Dermis microvascular lymphatic vessel endothelial cell (primary cell): ENCODE data around the gene SRMS. TPM values are rescaled to one million over a fixed set of nuclear protein-coding genes. Genes with fewer than 3 reads are reported as not detected.
"Not testable (repeated sequence)": the region's sequence is repeated elsewhere in the genome, so short reads cannot be mapped to it uniquely, and the experiment has no call there.

Source experiments
- DNase-seq, 2 donors: peaks; one replicate each; pipeline versions ENCODE4 v3.0.0 to v3.0.0-alpha.2; 2010; ENCODE audit warnings: low read depth in 2 of 2
- total RNA-seq: library from RNA; depleted of rRNA; stranded (reverse); fragments of >200 nt; gene quantifications from 2 replicates; pipeline ENCODE4 v1.2.1, GENCODE V29; 2014

Gene SRMS
- total RNA-seq, 1 donor from 2014 or later: not detected

DNA sequence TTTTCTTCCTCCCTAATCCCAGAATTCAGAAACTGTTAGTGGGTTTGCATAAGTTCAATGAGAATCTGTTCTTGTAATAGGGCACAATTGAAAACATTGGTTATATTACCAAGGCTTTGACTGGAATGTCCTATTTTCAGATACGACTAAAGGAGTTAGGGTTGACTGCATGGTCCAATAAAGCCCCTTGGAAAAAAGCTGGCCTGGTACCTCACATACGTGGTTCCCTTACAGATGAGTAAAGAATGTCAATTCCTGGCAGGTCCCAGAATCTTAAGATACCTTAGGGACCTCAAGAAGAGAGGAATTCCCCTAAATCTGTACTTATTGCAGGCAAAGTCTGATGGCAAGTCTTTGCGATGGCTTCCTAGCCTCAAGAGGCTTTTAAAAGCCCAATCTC, 22.4 kb downstream of the SRMS start:
- no peak for DNase-seq

DNA sequence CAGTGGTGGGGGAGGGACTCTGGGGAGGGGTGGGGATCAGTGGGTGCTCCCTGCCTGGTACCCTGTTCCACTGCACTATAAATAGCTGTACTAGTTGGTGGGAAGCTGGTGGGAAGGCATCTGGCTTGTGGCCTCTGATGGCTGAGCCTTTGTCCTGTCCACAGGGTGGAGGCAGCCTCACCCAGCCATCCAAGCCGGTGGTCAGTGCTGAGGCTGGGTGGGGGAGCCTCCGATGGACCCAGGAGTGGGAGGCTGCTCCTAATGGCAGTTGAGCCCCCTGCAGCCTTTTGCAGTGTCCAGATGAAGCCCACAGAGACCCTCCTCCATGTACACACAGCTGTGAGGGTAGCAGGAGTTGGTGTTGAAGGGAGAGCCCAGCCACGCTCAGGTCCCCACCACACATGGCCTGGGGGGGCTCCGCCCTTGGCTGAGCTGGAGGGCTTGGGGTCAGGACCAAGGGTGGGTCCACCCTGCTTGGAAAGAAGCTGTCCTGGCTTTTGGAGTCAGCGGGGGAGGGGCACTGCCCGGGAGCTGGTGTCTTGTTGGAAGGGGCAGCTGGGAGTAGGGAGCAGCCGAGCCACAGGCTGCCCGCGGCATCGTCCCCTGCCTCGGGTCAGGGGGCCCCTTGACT, 24.5 kb downstream of the SRMS start:
- DNase-seq: no peak

DNA sequence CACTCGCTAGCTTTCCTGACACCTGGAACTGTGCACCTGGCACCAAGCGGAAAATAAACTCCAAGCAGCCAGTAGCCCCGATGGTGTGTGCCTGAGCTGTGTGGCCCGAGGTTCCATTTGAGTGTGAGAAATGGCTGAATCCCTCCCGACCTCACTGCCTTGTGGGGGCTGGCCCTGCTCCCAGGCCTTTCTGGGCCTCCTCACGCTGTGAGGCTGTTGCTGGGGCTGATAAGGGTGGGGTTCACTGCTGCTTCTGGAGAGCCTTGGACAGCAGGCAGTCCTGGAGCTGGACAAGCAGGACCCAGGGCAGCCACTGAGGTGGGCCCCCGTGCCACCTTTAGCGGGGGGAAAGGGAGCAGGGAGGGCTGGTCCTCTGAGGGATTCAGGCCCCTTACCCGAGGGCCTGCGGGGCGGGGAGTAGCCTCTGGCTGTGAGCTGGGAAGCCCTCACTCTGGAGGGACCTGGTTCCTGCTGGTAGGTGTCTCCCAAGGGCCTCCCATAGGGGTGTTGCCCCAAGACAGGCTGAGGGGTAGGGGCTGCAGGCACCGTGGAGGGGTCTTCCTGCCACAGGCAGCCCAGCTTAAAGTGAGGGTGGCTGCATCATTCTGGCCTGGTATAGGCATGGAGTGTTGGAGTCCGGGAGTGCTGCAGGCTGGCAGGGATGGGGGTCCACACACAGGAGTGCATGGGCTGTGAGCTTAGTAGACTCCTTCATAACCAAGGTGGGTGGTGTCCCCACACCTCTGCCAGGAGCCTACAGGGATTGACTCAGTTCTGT, 25.3 kb downstream of the SRMS start:
- DNase-seq: no peak

DNA sequence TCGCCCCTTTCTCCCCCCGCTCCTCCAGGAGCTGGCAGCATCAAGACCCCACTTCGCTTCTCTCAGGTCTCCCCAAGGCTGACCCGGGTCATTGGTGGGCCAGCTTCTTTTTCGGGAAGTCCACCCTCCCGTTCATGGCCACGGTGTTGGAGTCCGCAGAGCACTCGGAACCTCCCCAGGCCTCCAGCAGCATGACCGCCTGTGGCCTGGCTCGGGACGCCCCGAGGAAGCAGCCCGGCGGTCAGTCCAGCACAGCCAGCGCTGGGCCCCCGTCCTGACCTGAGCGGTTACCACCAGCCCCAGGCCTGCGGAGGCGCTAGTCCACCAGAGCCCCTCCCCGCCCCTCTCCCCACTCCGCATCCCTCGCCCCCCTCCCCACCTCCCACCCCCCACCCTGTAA, 25.9 kb downstream of the SRMS start:
- DNase-seq: peak in 1 of 2 donors; percentile 17

DNA sequence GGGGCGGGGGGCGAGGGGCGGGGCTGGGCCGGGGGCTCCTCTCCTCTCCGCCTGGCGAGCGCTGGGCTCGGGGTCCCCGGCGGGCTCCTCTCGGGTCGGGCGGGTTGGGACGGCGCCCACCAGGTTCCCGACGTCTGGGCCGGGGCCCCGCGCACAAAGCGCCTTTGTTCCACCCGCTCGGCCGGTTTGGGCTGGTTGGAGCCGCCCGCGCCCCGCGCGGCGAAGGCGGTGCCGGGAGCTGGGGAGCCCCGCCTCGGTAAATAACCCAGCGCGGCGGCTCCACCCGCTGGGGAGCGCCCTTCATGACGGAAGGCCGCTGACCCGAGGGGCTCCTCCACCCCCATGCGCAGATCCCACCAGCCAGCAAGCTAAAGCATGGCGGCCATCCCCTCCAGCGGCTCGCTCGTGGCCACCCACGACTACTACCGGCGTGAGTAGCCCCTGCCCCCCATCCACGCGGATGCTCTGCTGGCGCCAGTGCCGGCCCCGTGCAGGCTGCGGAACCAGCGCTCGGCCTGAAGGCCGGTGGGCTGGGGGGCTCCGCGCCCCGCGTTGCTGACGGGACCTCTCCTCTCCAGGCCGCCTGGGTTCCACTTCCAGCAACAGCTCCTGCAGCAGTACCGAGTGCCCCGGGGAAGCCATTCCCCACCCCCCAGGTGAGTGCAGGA, 26.5 kb downstream of the SRMS start:
- DNase-seq: peak in 1 of 2 donors; percentile 58

DNA sequence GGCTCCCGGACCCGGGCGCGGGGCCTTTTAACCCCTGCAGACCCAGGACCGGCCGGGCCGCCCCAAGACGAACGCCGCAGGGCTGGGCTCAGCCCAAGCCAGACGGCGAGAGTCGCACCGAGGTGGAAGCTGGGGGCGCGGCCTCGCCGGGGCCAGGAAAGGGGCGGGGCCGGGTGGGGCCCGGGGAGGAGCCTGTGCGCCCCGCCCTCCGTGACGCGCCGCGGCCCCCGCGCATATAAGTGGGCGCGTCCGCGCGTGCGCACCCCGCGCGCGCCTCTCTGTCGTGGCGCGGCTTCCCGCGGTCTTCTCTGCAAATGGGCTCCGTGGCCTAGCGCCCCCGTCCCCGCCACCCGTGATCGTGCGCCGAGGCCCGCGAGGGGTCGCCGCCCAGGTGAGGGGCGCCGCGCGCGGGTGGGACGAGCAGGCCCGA, 27.0 kb downstream of the SRMS start, which contains the start of gene PPDPF:
PPDPF (plus strand) TSS at position 262 of the 430 bp plus-strand sequence. CDS start 544 bp downstream, outside the sequence.
- peak; percentile 51 to 81 for DNase-seq

DNA sequence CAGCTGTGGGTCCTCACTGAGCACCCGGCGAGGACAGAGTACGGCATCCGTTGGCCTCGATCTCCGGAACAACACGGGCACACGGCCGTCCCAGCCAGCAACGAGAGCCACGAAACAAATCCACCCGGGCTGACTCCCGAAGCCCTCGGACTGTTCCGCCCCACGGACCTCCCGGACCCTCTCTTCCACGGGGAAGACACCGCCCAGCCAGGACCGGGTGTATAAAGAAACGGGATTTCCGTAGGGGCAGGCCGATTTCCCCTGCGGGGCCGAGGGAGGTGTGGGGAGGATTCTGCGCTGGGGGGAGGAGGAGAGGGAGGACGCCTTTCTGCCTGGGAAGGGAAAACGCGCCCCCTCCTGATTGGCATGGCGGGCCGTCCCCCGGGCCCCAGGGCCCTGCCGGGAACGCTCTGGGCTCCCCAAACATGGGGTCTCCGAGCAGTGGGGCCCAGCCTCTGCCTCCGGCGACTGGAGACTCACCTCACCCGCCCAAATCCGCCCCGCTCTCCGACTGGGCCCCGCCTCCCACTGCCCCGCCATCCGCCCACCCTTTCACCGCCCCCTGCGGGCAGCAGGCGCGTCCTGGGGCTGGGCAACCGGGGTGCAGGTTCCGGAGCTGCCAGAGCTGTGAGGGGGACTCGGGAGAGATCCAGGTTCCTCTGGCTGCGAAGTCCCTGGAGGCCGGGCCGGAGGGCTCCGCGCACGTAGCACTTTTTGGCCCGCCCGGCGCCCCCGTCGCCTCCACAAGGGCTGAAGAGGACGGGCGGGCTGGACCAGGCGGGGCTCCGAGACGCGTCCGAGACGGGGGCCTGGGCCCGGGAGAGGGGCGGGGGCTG, 27.7 kb downstream of the SRMS start:
- DNase-seq: peak in 1 of 2 donors; percentile 57

DNA sequence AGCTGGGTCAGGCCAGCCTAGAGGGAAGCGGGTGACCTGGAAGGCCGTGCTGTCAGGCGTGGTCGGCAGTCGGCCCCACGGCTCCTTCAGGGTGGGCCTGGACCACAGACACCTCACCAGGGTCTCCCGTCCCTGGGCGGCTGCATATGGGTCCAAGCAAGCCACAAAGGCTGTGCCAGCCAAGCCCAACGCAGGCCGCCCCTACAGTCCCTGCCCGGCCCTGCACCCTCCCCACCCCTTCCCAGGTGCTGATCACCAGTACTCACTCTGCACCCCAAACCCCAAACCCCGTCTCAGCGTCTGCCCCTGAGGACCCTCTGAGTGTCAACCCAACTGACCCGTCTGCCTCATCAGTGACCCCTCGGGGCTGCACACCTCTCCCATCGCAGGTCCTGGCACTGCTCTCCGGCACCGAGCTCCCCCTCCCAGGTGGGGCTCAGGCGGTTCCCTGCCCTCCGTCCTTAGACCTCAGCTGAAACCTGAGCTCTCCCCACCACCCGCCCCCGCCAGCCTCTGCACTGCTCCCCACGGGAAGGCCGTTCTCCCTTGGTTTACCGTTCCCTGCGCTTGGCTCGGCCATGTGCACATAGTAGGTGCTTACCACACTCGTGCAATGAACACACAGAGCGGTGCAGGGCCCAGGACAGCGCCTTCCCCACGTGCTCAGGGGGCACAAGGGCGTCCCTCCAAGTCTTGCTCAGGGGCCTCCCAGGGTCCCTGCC, 28.4 kb downstream of the SRMS start:
- no peak for DNase-seq

DNA sequence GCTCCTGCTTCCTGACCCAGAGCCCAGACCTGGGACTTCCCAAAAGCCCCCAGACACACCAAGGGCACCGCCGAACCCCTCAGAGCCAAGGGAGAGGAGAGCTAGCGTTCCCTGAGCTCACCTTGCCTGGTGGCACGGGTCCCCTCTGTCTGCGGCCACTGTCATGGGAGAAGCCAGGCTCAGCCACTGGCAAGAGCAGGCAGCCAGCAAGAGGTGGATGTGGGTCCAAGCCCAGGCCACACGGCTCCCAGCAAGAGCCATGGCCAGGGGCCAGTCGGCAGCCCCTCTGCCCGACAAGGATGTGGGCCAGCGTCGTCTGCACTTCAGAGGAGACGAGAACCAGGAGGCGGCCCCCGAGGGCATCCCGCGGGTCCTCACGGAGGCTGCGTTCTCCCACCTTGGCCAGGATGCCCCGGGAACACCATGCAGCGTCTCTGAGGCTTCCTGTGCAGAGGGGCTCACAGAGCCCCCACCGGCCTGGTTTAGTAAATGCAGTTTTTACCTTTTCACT, 29.1 kb downstream of the SRMS start:
- no peak for DNase-seq

DNA sequence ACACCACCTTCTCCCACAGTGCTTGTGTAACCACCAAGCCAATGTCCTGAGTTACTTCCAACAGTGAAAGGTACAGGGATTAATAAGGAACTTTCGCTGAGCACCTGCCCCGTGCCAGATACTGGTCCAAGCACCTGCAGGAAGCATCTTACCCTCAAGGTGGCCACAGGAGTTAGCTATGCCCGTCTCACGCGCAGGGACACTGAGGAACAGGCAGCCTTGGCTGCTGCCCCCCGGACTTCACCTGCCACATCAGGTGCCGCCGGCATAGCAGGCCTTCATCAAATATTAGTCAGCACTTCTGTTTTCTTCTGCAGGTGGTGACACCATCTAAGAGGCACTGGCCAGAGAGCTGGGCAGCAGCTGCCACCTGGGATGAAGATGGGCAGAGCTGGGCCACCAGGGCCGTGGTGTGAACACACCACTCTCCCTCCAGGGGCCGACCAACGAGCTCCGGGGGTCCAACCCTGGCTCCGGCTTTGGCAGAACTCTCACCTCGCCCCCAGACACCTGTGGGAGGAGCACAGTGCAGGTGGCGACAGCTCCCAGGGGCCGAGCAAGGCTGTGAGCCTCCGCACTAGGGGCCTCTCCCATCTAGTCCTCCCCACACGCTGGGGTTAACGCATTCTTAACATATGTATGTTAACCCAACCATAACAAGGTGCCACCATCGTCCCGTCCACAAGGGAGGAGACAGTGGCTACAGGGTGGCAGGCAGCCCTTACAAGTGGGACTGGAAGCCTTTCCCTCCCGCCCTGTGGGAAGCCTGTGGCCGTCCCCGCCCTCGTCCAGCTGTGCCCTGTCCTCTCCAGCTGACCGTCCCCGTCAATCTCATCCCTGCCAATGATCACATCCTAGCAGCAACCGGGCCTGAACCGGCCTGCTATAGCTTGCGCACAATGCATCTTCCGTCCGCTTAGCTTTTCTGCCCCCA, 29.9 kb downstream of the SRMS start:
- no peak for DNase-seq

DNA sequence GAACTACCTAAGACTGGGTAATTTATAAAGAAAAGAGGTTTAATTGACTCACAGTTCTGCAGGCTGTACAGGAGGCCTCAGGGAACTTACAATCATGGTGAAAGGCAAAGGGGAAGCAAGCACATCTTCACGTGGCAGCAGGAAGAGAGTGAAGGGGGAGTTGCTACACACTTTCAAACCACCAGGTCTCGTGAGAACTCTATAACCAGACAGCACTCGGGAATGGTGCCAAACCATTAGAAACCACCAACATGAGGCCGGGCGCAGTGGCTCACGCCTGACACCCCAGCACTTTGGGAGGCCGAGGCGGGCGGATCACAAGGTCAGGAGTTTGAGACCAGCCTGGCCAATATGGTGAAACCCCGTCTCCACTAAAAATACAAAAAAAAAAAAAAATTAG, 33.0 kb downstream of the SRMS start:
- DNase-seq: not testable (repeated sequence)

DNA sequence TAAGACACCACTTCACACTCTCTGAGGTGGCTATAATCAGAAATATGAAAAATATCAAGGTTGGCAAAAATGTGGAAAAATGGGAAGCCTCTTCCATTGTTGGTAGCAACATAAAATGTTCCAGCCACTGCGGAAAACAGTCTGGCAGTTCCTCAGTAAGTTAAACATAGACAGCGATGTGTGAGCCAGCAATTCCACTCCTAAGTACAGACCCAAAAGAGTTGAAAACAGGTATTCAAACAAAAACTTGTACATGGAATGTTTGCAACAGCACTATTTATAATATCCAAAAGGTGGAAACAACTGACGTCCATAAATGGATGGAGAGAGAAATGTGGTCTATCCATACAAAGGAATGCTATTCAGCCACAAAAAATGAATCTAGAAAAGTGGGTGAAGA, 34.3 kb downstream of the SRMS start:
- no peak for DNase-seq

DNA sequence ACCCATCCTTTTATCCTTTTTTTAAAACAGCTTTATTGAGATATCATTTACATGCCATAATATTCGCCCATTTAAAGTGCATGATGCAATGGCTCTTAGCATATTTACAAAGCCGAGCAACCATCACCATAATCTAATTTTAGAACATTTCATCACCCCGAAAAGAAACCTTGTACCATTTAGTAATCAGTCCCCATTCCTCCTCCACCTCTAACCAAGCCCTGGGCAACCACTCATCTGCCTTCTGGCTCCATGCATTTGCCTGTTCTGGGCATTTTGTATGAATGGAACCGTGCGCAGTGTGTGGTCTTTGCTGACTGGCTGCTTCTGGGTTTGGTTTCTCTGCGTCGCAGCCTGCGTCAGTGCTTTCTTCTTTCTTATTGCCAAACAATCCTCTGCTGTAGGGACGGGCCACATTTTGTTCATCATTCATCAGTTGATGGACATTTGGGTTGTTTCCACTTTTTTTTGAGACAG, 38.4 kb downstream of the SRMS start:
- DNase-seq: no peak

DNA sequence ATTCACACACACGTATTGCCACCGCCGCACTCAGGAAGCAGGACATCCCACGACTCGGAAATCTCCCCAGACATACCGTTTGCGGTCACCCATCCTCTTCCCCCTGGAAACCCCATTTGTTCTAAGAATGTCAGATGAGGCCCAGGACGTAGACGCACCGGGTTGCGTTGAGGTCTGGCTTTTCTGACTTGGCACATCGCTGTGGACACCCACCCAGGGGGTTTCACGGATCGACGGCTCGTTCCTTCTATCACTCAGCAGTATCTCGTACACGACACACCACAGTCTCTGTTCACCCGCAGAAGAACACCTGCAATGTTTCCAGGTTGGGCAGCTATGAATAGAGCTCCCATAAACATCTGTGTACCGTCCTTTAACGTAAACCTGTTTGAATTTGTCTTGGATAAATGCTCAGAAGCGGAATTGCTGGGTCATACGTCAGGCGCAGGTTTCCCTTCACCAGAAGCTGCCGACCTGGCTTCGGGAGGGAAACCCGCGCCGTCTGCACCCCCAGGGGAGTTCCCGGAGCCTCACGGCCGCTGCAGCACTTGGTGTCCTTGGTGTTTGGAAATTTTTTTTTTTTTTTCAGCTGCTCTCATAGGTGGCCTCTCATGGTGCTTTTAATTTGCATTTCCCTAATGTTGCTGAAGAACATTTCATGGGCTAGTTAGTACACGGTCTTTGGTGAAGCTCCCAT, 39.3 kb downstream of the SRMS start:
- DNase-seq: no peak

DNA sequence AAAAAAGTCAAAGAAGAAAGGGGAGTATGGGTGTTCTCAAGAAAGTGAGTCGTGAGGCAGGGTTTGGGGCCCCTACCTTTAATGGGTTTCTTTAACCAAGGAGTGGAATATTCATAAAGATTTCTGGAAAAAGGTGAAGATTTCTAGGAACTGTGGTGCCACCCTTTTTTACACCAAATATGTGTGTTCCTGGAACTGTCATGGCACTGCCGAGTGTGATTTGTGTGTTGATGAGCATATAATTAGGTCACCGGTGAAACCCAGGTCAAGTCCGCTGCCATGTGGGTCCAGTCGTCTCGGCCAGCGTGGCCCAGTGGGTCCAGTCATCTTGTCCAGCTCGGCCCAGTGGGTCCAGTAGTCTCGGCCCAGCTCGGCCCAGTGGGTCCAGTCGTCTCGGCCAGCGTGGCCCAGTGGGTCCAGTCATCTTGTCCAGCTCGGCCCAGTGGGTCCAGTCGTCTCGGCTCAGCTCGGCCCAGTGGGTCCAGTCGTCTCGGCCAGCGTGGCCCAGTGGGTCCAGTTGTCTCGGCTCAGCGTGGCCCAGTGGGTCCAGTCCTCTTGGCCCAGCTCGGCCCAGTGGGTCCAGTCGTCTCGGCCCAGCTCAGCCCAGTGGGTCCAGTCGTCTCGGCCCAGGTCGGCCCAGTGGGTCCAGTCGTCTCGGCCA, 40.3 kb downstream of the SRMS start:
- DNase-seq: no peak

DNA sequence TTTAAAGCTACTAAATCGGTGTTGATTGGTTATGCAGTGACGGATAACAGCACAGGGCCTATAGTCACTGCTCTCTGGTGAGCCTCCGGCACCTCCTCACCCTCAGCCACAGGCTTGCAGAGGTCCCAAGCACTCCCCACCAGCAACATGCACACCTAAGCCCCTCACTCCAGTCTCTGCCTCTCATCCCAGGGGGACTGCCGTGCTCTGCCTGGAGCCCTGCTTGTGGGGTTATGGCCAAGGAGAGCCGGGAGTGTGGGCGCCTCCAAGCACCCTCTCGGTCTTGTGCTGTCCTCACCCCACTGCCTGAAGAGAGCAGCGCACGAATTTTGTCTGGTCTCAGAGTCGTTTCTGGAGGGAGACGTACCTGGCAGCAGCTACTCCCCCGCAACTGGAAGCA, 41.8 kb downstream of the SRMS start:
- DNase-seq: no peak

DNA sequence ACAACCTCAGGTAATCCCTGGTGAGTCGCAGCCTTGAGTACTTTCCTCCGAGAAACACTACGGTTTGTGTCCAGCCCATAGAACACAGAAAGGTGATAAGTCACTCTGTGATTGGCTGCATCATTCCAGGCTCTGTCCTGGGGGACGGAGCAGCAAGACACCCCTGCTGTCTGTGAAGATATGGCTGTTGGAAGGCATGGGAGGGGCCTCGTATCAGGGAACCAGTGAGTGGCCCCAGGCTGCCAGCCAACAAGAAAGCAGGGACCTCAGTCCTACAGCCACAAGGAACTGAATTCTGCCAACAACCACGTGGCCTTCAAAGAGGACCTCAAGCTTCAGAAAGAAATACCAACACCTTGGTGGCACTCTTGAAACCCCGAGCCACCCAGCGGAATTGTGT, 42.3 kb downstream of the SRMS start:
- no peak for DNase-seq

DNA sequence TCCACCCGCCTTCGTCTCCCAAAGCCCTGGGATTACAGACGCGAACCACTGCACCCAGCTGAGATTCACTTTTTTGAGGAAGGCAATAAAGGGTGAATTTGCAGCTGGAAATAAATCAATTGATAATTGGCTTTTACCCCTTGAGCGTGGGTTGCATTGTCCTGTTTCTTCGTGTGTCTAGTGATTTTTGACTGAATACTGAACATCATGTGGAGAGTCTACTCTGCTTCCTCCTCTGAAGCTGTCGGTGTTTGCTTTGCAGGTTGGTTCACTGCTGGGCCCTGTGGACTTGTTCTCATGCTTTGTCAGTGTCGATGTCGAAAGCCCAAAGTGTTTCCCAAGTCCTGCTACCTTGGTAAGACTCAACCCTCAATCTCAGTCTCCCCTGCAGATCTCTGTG, 42.9 kb downstream of the SRMS start:
- no peak for DNase-seq
